GDM1 (cell line): ENCODE data around the gene NAA50.

ENCODE experiments used
- DNase-seq: peaks from one replicate; lab custom pipeline; 2025; lab: John Stamatoyannopoulos, UW

Gene NAA50

DNA sequence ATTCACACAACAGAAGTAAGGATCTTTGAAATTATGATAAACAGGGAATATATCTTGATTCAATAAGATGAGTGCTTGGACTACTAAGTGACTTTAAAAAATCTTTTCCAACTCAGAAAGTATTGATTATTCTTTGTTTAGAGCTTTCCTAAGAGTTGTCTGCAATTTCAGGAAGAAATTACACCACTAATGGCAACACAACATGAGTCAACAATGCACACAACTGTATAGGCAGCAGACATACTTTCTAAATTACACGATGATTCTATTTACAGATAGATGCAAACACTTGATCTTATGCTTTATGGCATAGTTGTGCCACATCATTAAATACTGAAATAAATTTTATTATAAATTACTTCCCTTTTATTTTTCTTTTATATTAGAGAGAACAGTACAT lies 4.4 kb downstream of the NAA50 start:
- DNase-seq: no peak

DNA sequence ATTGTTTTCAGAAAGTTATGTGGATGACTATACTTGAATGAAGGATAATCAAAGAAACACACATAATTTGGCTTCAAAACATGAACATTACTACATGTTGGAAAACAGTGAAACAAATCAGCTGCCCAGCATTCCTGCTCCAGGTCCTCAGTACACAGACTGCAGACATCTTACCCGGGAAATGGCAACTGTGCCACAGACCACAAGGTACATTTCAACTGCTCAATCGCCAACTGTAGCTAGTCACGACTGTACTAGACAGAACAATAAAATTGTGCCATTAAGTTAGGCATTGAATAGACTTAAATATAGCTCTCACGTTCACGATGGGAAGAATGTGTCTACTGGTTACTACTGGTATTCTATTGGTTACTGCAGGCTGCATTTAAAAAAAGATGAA lies 5.0 kb downstream of the NAA50 start:
- no peak for DNase-seq

DNA sequence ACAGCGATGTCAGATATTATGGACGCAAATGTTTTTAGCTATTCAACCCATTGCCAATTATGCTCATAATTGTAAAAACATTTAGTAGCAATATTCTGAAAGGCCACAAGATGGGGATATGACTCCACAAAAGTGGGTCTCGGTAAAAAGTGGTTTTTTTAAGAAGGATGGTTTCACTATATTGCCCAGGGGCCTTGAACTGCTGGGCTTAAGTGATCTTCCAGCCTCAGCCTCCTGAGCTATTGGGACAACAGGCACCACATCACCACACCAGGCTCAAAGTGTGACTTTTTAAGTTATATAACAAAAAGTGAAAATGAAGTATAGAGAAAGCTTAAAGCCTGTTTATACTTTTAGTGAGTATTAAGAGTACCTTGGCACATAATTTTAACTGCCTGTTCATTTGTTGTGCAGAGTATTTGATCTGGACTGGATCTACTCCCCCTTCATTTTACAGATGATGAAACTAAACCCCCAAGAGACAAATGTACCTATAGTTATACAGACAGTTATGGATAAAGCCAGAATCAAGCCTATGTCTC lies 9.4 kb downstream of the NAA50 start:
- no peak for DNase-seq

DNA sequence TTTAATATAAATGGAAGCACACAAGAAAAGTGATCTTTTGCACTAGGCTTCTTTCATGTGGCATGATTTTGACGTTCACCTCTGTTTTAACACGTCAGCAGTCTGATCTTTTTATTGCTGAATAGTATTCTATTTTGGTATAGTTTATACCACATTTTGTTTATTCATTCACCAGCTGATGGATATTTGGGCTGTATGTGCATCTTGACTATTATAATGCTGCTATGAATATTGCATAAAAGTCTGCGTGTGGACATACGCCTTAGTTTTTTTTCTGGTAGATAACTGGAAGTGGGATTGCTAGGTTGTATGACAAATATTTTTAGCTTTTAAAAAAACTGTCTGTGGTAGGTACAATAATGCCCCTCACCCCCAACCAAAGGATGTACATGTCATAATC lies 14.4 kb downstream of the NAA50 start:
- DNase-seq: no peak

DNA sequence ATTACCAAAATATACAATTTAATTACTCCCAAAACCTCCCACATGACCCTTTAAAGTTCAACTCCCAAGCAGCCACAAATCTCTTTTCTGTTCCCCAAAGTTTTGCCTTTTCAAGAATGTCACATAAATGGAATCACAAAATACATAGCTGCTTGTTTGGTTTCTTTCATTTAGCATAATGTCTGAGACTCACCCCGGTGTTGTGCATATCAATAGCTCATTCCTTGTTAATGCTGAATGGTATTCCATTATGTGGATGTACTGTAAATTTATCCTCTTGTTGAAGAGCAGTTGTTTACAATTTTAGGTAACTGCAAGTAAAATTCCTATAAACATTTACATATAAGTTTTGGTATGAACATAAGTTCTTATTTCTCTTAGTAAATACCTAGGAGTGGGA lies 15.5 kb downstream of the NAA50 start:
- DNase-seq: no peak

DNA sequence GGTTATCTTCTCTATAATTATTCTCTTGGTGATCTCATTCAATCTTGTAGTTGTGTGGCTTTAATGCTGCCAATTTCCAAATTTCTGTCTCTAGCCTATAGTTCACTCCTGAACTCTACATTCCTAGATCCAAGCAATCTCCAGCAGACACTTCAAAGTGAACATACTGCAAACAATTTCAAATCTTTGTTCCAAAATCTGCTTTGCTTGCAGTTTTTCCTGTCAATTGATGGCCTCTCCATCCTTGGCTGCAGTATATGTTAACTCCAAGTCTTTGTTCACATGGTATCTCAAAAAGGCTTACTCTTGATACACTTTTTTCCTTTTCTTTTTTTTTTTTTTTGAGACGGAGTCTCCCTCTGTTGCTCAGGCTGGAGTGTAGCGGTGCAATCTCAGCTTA lies 17.4 kb downstream of the NAA50 start:
- no peak for DNase-seq

DNA sequence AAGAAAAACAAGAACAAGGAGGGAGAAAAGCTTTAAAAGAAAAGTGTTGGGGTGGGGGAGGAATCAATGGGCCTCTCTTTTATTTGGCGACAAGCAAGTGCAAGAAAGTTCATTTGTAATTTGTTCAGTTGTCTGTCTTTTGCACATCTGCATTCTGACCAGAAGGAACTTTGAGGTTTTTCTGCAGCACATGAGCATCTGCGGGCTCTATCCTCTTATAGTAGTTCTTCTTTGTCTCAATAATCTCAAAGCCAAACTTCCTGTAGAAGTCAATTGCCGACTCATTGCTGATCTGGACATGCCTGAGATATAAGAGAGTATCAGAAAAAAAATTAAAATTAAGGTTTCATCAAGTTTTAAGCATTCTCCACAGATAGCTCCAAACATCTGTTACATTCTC lies 24.4 kb downstream of the NAA50 start:
- peak; percentile 56 for DNase-seq

DNA sequence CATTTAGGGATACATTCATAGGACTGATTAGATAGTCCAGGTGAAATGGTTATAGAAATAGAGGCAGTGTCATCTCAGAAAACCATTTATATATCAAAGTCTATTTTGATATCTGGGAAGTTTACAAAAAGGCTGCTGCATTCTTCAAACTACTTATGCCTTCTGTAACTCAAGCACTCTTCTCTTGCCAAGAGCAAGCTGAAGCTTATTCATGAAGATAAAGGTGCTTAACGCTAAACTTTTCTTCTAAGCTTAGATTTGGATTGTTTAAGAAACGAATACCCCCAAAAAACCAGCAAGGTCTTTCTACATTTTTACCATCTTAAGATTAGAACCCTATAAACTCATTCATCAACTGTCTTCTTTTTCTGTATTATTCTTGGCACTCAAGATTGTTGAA lies 26.3 kb downstream of the NAA50 start:
- no peak for DNase-seq

DNA sequence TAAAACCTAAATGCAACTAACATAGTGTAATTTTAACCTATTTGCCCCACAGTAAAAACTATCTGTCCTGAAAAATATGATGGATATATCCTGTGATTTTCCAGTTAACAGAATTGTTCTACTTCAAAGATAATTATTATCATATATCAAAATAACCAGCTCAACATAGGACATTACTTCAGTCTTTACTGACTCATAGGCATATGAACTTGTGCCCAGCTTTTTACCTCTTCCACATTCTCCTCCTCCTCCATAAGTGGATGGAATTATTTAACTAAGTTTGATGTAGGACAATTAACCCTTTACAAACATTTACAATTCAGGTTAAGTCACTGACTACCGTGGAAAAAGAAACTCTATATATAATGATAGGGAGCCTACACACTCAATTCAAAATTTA lies 26.8 kb downstream of the NAA50 start:
- DNase-seq: no peak

DNA sequence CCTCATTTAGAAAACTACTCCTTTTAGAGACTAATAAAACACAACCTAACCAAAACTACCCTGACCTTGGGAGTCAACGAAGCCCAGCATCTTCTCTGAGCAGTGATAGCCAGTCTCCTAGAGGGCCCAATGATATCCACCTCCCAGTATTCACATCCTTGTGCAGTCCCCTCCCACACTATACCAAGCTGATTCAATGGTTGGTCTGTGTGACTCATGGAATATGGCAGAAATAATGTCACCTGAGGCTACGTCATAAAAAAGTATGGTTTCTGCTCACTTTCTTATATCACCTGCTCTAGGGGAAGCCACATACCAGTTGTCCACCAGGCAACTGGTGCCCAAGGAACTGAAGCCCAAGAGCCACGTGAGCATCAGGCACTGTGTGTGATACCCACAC lies 28.2 kb downstream of the NAA50 start:
- no peak for DNase-seq

DNA sequence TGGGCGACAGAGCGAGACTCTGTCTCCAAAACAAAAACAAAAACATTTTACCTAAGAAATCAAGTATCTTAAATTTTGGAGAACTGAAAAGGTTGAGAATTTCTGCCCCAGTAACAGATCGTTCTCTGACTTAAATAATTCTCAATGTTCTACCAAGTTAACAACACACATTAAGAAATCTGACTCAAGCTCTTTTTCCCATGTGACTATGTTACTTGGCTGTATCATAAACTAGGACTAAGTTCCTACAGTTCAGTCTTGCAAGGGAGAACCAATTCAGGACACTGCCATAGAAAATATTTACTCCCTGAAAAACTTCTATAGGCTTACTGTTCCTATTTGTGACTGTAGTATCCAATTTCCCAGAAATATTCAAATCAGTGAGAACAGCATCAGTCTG lies 28.7 kb downstream of the NAA50 start:
- no peak for DNase-seq

DNA sequence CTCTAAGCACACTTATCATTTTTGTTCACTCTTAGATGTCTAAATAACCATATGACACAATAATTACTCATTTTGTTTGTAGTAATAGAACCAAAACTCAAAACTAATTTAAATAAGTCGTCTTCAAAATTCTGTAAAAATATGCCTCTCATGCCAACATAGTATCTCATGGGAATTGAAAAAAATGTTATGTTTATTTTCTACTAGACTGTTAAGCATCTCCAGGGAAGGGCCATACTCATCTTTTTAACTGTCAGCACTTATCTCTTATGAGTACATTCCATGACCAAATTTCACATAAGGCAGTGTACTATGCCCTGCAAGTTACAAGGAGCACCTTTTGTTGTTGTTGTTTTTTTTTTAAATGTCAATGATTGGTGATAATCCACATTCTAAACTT lies 31.3 kb downstream of the NAA50 start:
- DNase-seq: no peak

DNA sequence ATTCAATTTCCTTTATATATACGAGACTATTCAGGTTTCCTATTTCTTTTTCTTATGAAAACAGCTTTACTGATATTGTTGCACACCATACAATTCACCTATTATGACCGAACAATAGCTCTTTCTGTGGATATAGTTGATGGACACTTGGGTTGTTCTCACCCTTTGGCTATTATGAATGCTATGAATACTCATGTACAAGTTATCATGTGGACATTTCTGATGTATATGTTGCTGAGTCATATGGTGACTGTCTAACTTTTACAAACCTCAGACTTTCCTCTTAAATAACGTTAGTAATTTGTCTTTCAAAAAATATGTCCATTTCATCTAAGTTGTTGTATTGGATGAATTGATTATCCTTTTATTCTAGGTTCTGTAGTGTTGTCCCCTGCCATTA lies 33.9 kb downstream of the NAA50 start:
- no peak for DNase-seq

DNA sequence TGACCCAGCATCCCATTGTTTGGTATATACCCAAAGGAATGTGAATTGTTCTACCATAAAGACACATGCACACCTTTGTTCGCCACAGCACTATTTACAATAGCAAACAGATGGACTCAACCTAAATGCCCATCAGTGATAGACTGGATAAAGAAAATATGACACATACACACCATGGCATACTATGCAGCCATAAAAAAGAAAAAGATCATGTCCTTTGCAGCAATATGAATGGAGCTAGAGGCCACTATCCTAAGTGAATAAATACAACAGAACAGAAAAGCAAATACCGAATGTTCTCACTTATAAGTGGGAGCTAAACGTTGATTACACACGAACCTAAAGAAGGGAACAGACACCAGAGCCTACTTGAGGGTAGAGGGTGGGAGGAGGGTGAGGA lies 38.2 kb downstream of the NAA50 start:
- no peak for DNase-seq

DNA sequence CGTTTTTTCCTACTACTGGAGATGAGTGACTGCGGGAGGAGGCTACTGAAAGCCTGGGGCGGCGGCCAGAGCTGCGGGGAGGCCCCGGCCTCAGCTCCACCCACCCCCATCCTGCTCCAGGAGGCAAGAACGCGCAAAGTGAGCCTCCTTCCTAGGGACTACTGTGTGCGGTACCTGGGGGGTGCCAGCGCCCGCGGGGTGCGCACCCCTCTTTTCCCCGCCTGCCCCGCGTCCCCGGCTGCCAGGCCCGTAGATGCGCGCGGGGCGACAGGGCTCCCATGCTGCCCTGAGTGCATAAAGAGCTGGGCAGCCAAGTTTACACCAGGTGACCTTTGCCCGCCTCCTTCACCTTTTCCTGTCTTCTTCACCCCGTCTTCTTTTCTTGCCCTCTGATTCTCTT lies 47.1 kb downstream of the NAA50 start:
- no peak for DNase-seq

DNA sequence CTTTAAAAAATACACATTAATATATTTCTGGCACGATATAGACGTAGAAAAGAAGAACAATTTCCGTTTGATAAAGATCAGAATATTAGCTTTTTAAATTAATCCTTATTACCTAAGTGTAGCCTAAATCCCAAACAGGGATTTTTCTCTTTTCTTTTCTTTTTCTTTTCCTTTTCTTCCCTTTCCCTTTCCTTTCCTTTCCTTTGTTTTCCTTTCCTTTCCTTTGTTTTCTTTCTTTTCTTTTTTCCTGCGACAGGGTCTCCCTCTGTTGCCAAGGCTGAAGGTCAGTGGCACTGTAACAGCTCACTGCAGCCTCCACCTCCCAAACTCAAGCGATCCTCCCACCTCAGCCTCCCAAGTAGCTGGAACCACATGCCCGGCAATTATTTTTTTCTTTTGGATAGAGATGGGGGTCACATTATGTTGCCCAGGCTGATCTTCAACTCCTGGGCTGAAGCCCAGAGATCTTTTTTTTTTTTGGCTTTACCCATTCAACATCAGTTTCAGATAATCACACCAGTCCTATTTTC lies 47.8 kb downstream of the NAA50 start:
- no peak for DNase-seq

DNA sequence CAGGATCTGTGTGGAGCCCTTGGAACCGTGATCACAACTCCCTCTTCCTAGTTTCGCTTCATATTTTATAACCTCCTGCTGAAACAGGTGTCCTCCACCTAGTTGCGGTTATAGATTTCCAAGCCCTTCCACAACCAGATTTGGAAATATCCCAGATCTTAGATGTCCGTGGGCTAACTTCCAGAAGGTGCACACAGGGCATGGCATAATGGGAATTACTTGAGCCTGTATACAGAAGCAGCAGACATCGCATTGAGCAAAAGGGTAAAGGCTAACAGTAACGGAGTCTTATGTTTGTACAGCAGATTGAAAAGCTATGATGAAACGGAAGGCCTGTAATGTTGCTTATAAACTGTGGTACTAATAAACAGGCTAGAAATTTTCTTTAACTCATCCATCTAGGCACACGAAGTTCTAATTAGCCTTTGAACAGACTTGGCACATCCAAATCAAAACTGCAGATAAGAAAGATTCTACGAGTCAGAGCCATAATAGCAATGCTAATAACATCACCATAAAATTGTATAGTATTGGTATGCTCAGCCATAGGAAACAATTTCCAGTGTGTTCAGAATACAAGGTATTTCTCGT lies 48.5 kb downstream of the NAA50 start:
- peak; percentile 10 for DNase-seq

DNA sequence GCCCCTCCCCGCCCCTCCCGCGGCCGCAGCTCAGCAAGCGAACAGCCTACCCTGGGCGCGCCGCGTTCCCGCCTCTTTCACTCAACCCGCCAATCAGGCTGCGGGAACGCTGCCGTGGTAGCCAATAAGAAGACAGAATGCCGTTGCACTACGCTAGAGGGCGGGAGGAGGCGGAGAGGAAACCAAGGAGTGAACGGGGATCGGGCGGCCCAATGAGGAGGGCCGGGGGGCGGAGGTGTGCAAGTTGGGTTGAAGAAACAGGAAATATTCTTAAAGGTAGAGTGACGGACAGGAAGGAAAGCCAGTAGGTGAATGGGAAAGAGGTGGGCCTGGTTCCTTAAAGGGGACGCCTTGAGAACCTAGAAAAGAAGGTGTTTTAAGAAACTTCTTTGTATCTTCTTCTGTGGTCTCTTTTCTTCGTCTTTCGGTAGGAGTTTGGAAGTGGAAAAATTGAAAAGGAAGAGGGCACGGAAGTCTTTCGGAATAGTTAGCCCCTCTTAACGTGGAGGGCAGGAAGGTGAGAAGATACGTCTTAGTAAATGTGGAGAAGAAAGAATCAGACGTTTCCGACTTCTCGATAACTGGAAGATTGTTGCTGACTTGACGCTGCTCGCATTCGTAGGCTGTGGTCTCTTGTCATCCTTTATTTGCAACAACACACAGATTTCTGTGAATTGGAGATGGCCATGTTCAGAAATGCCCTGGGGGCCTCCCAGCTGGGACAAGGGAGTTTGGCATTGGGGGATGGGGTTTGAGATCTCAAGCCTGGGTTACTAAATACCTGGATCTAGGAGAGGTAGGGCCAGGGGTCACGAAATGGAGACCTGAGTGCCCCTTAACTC lies 49.2 kb downstream of the NAA50 start:
- DNase-seq: peak; percentile 99

DNA sequence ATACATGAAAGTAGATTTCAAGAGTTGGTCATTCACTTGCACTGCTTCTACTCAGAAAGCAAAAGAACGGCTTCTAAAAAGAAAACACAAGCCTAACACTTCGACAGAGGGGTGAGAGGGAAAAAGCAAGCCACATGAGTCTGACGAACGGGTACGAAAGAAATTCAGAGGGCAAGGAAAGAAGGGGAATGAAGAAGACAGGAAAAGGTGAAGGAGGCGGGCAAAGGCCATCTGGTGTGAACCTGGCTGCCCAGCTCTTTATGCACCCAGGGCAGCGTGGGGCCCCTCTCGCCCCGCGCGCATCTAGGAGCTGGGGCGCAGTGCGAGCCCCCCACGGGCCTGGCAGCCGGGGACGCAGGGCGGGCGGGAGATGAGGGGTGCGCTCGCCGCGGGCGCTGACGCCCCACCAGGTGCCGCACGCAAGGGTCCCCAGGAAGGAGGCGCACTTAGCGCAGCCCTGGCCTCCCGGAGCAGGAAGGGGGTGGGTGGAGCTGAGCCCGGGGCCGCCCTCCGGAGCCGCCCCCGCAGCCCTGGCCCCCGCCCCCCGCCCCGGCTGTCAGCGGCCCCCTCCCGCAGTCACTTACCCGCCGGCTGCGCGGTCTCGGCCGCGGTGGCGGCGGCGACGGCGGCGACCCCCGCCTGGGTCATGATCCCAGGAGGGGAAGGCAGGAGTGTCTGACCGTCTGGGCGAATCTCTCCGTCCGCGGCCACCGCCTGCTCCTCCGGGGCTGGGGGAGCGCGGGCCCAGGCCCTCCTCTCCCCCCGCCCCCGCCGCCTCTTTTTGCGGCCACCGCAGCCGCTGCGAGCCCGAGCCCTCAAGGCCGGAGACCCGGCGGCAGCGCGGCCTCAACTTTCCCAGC lies 50.0 kb downstream of the NAA50 start, which contains the start of gene USF3:
Gene USF3, minus strand, starts transcription at position 857 of the 860 bp plus-strand sequence. CDS start 21,764 bp downstream, outside the sequence.
- DNase-seq: peak; percentile 61

DNA sequence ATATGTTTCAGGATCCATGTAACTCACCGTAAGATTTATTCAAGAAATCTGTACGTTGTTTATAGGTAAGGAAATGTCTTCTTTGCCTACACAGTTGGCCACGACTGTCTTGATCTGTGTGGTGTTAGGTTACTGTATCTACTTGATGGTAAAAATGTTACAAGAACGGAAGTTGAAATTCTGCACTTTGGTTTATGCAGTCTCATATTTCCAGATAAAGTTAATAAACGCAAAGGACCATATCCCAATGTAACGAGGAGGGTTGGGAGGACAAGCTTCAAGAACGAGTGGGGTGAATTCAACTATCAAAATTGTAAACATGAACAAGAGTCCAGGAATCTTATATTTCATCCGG lies 50.6 kb downstream of the NAA50 start:
- no peak for DNase-seq

DNA sequence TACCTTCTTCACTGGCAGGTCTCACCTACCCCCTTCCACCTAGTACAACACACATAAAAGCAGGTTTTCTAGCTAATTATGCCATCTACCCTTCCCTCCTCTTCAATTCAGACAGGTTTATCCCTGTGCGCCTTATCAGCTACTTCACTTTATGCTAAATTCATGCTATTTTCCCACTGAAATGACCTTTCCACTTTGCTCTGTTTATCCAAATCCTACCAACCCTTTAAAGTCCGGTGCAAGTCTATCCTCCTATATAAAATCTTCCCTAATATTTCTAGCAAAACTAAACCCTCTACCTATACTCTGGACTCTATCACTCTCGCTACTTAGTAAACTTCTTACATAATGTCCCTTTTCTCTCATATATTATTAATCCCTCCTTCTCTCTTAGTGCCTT lies 55.6 kb downstream of the NAA50 start:
- DNase-seq: no peak

DNA sequence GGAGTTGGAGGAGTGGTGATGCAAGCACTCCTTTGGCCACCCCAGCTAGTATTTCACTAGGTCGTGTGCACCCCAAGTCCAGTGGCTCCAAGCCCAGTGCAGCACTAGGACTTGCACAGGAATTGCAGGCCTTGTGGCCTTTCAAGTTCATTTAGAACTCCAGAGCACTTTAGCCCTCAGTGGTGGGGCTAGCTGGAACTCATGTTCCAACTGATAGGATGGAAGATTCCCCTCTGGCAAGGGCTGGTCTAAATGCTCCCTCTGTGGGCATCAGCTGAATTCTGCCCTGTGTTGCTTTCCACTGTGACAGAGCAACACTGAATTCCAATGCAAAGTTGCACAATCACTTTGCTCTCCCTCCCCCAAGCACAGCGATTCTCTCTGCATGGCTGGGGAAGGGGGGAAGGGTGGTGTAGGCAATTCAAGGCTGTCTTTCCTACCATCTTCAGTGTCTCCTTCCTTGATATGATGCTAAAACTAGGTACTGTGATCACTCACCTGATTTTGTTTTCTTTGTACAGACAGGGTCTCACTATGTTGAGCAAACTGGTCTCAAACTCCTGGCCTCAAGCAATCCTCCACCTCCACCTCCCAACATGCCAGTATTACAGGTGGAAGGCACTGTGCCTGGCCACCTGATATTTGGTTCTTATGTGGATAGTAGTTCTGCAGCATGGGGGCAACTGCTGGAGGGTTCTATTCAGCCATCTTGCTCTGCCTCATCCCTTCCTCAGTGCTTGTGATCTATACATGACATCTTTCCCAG lies 59.9 kb downstream of the NAA50 start:
- DNase-seq: no peak
